K562 (cell line): ENCODE data around the gene PRKCE.

Experiments
- ADNP ChIP-seq: fragments of 200-800 bp; sonication (Bioruptor generic); IDR thresholded peaks from 2 replicates; pipeline ENCODE4 v1.6.1; 2016; ENCODE audit warnings: missing genetic modification characterization, missing compliant biosample characterization
- ARID1B ChIP-seq: fragments of 450-650 bp; IDR thresholded peaks from 2 replicates; pipeline ENCODE4 v1.6.1; 2016; ENCODE audit warnings: antibody characterized with exemption, mild to moderate bottlenecking, inconsistent platforms
- CREB1 ChIP-seq, 2 experiments: sonication (generic) in 1 of 2; formaldehyde crosslinking in 1 of 2; IDR thresholded peaks; 2 replicates each; pipeline versions ENCODE4 v1.6.1 to v1.8.0; 2012 to 2022; ENCODE audit warnings: inconsistent platforms in 1 of 2, mild to moderate bottlenecking in 1 of 2, missing genetic modification reagents in 1 of 2, moderate library complexity in 1 of 2
- MAFF ChIP-seq: IDR thresholded peaks from 2 replicates; pipeline ENCODE4 v1.6.1; 2012; ENCODE audit warnings: low read length, improper control_type of control experiment
- NR3C1 ChIP-seq: sonication (generic); formaldehyde crosslinking; IDR thresholded peaks from 2 replicates; pipeline ENCODE4 v1.8.1; 2022; ENCODE audit warnings: missing genetic modification reagents
- TCF7L2 ChIP-seq: fragments of 150-350 bp; IDR thresholded peaks from 2 replicates; pipeline ENCODE4 v1.6.1; 2016; ENCODE audit warnings: low read depth, mild to moderate bottlenecking, low read length, moderate library complexity
- USF1 ChIP-seq: sonication (generic); formaldehyde crosslinking; IDR thresholded peaks from 2 replicates; pipeline ENCODE4 v1.9.0; 2022; ENCODE audit warnings: mild to moderate bottlenecking, missing genetic modification reagents
- ZBTB1 ChIP-seq: sonication (generic); formaldehyde crosslinking; IDR thresholded peaks from 2 replicates; pipeline ENCODE4 v1.8.1; 2023; ENCODE audit warnings: missing genetic modification reagents, low read depth, mild to moderate bottlenecking, borderline replicate concordance
- ZBTB8A ChIP-seq: fragments of 450-650 bp; IDR thresholded peaks from 2 replicates; pipeline ENCODE4 v1.6.1; 2018; ENCODE audit warnings: mild to moderate bottlenecking, moderate library complexity; ENCODE audit not compliant: partially characterized antibody

DNA sequence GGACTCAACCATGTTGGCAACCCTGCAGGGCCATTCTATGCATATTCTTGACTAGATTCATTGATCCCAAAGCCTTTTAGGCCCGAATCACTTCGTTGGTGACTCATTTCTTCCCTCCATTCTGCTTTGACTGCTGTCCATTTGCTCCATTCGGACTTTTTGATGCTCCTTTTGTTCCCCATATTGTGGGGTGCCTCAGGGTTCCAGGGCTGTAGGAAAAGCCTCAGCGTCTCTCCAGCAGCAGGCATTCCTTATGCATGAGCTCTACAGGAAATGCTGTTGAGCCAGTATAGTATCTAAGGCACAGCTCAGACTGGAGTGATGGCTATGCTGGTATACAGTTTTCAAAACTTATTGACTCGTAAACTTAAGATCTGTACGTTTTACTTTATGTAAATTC, 292.6 kb downstream of the PRKCE start:
- TF ChIP-seq CREB1 (IDR thresholded peaks at IDR 0.05) (no peak), CREB1 (CRISPR knock-in tag; IDR thresholded peaks at IDR 0.05) (no peak), NR3C1 (CRISPR knock-in tag) (no peak), ADNP (no peak), USF1 (CRISPR knock-in tag) (no peak), ZBTB1 (CRISPR knock-in tag) (no peak), ARID1B (no peak), ZBTB8A (no peak), TCF7L2 (no peak), MAFF (no peak)
